ENCODE data around the gene CASK.
A peak's percentile ranks its signal among the peaks of the same experiment; 100 is the strongest.

The CASK gene

DNA sequence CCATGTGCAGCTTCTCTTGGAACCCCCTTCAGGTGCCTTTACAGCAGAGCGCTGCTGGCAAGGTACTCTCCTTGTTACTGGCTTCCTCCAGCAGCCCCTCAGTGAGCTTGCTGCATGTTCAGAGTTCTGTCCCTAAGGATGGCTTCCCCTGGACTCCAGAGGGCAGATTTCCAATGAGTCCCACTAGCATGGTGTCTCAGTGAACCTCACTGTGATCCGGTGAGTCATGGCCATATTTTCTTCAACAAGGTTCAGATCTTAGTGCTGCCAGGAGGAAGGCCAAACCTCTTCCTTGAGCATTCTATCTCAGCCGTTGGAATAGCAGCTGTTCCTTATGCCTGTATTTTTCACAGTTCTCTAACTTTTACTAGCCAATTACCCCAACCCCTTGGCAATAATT lies 98.8 kb downstream of the CASK start:
- DNase-seq = no peak

DNA sequence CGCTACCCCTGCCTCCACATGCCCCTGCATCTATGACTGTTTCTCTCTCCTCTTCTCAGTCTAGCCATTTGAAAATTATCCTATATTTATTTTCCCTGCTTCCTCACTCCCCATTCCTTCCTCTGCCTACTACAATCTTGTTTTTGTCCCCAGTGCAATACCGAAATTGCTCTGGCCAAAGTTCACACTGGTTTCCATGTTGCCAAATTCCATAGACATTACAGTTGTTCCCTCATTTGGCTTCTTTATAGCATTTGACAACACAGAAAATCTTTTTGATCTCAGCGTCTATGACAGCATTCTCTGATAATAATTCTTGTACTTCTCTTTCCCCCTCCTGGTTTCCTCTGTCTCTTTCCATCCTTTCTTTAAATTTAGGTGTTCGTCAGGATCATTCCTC lies 100.0 kb downstream of the CASK start:
- no peak for DNase-seq

DNA sequence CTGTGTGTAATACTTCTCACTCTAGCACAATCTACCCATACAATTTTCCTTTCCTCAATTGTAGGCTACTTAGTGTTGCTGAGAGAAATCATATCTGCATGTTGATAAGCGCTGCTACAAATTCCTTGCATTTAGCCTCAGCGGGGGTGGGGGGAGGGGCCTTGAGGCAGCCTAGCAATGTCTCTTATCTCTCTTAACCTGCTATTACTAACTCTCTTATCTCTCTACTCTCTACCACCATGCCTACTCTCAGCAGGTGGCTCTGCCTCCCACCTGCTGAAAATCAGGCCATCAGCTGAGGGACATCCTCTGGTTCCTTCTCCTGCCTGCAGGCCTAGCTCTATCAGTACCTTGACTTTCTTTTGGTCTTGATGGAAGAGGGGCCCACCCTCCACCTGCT lies 100.5 kb downstream of the CASK start:
- DNase-seq = no peak

- no peak for DNase-seq
Measured at GRCh38 chrX:41808047-41808446, 115.3 kb downstream of the CASK start.

DNA sequence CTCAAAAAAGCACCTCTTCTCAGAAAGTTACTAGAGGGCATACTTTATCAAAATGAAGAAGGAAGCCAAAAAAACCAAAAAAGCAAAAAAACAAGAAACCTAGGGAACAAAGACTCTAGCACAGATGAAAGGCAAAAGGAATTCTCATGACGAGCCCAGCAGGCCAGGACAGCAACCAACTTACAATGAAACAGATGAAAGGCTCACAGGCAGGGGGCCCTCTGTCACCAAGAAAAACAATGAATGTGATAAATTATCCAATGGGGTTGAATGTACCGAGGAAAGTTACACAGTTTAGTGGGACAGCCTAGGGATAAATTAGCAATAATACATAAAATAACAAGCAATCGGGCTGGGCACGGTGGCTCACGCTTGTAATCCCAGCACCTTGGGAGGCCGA lies 120.4 kb downstream of the CASK start:
- no peak for DNase-seq

GRCh38 chrX:41799661-41800060 lies 123.7 kb downstream of the CASK start:
- no peak for DNase-seq

- DNase-seq = no peak
Measured at GRCh38 chrX:41796577-41796976, 126.8 kb downstream of the CASK start.

GRCh38 chrX:41796046-41796445 lies 127.3 kb downstream of the CASK start:
- no peak for DNase-seq

DNA sequence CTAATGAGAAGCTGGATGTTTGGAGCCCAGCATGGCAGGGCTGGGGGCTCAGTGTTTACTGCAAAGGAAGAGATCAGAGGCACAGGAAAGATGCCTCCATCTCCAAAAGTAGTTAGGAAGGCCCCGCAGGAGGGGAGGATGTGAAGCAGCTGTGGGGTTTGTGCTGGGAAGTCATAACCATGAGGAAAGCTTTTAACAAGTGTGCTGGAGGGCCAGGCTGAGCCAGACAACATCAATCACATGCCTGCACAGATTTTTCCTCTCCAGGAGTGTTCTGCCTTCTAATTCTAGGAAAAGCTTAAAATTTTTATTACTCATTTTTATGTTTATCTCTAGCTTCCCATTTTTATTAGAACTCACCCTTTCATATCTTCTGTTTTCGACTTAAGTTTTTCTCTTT lies 134.0 kb downstream of the CASK start:
- no peak for DNase-seq

GRCh38 chrX:41785685-41786084 lies 137.7 kb downstream of the CASK start:
- no peak for DNase-seq

DNA sequence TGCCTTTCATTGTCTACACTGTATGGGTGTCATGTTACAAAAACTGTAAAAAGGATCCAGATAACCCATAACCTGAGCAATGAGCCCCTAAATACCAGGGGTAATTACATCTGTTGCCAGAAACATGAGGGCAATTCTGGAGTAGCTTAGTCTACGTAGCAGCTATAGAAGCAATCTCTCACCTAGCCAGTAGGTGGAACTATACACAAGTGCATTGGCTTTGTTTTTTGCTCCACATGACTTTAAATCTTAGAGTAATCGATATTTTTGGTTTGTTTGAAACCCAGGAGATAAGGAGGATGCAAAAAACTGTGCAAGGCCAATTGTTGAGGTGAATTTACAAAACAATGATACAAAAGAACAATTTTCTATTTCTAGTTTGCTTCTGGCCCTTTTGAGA lies 141.9 kb downstream of the CASK start:
- peak; percentile 6 to 70 (median 11) for DNase-seq

DNA sequence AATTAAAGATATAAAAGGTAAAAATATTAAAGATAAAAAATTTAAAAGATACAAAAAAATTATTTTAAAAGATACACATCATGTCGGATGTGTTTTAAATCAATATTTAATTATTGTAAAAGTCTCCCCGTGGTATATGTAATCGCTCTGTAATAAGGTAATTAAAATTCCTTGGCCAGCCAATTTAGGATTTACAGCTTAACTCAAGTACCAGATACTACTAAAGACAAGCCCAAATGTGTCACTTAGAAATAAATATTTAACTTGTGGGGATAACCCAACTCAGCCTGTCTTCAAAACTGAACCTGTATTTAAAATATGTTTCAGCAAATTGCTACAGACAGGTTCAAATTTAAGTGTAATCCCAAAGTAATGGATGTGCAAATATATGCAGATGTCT lies 143.4 kb downstream of the CASK start:
- DNase-seq = peak in 1 of 3 experiments; percentile 28

DNA sequence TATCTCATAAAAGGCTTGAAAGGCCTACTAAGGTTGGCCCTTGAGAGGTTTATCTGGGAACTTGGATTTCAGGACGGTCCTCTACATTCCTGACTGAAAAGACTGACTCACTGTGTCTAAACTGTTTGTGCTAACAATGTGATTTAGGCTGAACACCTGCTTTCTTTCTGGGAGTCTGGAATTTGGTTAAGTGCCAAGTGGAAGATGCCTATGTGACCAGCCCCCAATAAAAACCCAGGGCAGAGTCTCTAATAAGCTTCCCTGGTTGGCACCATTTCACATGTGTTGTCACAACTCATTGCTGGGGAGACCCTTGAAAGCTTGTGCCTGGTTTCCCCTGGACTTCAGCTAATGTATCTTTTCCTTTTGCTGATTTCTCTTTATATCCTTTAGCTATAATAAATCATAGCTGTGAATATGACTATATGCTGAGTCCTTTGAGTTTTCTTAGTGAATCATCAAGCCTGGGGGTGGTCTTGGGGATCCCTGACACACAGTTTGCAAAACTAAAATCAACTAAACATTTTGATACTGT lies 144.3 kb downstream of the CASK start:
- peak in 2 of 3 experiments; percentile 34 to 81 for DNase-seq

- DNase-seq = no peak
Measured at GRCh38 chrX:41761702-41762101, 161.7 kb downstream of the CASK start.

GRCh38 chrX:41761169-41761568 lies 162.2 kb downstream of the CASK start:
- DNase-seq = no peak

GRCh38 chrX:41759817-41760216 lies 163.5 kb downstream of the CASK start:
- DNase-seq = peak in 2 of 3 experiments; percentile 0 to 56

DNA sequence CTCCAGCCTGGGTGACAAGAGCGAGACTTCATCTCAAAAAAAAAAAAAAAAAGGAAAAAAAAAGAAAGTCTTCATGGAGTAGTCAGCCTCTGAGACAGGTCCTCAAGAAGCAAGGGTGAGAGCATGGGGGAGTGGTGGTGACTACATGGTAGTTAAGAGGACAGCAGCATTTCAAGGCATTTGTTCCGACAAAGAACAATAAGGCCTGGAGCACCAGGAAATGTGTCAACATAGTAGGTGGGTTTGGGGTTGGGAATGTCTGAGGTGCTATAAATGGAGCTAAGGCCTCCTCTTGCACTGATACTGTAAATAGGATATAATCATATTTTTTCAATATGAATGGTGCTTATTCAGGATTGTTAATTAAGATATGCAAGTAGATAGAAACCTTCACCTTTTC lies 165.0 kb downstream of the CASK start:
- DNase-seq = no peak

- DNase-seq = no peak
Measured at GRCh38 chrX:41750716-41751115, 172.6 kb downstream of the CASK start.

DNA sequence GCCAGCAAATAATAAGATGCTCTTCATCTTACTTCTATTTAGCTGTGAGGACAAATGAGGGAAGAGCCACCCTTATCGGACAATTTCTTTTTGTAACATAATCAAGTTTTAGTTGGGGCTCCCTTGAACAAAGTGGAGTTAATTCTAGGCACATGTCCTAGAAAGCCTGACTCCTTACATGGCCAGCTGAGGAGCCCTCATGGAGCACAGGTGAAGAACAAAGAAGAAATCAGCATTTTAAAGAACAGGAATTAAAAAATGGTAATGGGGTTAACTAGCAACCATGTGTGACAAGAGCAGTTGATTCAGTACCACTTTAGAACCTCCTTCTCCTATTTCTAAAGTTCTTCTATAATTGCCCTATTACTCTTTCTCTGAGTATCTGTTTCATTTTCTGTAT lies 183.5 kb downstream of the CASK start:
- no peak for DNase-seq

- DNase-seq = no peak
Measured at GRCh38 chrX:41737065-41737464, 186.3 kb downstream of the CASK start.

GRCh38 chrX:41734530-41734929 lies 188.8 kb downstream of the CASK start:
- peak in 2 of 3 experiments; percentile 7 to 53 for DNase-seq

DNA sequence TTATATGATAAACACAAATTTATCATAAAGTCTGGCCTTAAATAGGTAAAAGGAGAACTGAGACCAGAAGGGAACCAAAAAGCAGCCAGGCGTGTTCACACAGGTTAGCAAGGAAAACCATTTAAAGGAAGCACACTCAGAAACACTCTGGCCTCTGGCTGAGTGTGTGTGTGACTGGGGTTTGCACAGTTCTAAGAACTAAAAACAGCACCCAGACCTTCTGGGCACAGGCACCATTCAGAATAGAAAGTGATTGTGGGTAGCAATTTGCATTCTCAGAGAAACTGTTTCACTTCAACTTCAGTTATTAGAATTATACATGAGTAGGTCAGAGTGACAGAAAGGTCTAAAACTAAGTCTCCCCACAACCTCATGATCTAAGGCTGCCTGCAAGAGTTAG lies 189.4 kb downstream of the CASK start:
- no peak for DNase-seq

- DNase-seq = no peak
Measured at GRCh38 chrX:41732260-41732659, 191.1 kb downstream of the CASK start.

DNA sequence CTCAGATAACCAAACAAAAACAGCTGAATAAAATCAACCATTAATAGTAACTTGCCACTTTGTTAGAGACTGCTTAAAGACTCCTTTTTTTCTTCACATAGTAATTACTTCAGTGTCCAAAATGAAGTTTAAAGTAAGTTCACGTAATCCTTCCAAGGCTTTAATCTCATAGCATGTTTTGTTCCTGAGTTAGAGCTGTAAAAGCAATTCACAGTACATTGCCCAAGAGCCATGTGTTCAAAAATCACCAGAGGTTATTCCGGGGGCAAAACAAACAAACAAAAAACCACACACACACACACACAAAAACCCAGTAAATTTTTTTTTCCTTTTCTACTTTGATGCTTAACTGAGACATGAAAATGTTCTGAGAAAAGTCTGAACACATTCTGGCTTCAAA lies 193.3 kb downstream of the CASK start:
- no peak for DNase-seq

DNA sequence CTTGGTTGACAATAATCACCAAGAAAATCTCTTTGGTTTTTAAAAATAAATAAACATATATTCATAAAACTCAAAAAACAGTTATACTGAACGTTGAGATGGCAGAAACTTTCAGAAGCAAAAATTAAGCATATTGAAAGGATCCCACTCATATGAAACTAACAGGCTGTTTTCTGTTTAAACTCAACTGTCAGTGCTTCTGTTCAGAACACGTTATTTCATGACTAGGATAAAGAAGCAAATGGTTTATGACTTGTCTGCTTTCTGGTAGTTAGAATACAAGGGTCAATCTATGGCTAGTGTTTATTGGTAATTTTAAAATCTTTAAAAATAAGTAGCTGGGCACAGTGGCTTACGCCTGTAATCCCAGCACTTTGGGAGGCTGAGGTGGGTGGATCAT lies 195.2 kb downstream of the CASK start:
- no peak for DNase-seq

DNA sequence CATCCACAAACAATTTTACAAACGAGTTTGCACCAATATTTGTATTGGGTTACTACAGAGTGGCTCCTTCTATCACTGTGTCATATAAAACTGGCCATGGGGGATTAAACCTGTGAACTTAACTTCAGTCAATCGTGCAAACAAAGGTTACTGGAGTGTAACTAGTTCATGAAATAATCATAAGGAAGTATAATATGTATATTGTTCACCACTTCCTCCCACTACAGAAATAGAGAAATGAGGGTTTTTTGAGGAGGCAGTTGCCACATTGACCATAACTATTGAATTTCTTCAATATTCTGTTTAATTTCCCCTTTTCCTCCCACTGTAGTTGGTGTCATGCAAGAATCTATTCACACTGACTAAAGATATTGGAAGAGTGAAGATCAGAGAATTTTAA lies 199.5 kb downstream of the CASK start, which contains the start of gene GPR82:
TSS of gene GPR82 (plus strand) at position 356 of the 400 bp plus-strand sequence. CDS start 2,846 bp downstream, outside the sequence.
- DNase-seq = no peak

Data from NCI-H1417 (cell line).